Neutrophil (primary cell): ENCODE results near the gene PIEZO2.
"Not testable (repeated sequence)": the region's sequence is repeated elsewhere in the genome, so short reads cannot be mapped to it uniquely, and the experiment has no call there.

ENCODE experiments used
- H3K27ac ChIP-seq: fragments of 200-600 bp; sonication (generic); 2 replicates; pipeline ENCODE4 v1.5.1; 2016; ENCODE audit warnings: mild to moderate bottlenecking, moderate library complexity
- H3K27me3 ChIP-seq: fragments of 200-600 bp; sonication (generic); 2 replicates; pipeline ENCODE4 v1.6.0; 2016; ENCODE audit warnings: mild to moderate bottlenecking
- H3K36me3 ChIP-seq: fragments of 200-600 bp; sonication (generic); 2 replicates; pipeline ENCODE4 v1.5.1; 2017
- H3K4me1 ChIP-seq, 2 experiments: fragments of 200-600 bp in 1 of 2; sonication (generic) in 1 of 2; 1 replicate in 1 of 2; 2 replicates in 1 of 2; pipeline versions ENCODE4 v1.5.1 to v1.6.1; 2013 to 2016; ENCODE audit warnings: low read depth in 1 of 2, low read length in 1 of 2, mild to moderate bottlenecking in 1 of 2, moderate library complexity in 1 of 2; ENCODE audit not compliant: control insufficient read depth in 1 of 2, insufficient read depth in 1 of 2
- H3K4me3 ChIP-seq, 2 experiments: fragments of 200-600 bp in 1 of 2; sonication (generic) in 1 of 2; 1 replicate in 1 of 2; 2 replicates in 1 of 2; pipeline ENCODE4 v1.5.1; 2013 to 2016; ENCODE audit warnings: low read depth in 1 of 2, low read length in 1 of 2, mild to moderate bottlenecking in 1 of 2, moderate library complexity in 1 of 2
- H3K9me3 ChIP-seq: fragments of 200-600 bp; sonication (generic); 2 replicates; pipeline ENCODE4 v1.5.1; 2016
- CTCF ChIP-seq: fragments of 200-600 bp; sonication (generic); IDR thresholded peaks from 2 replicates; pipeline ENCODE4 v1.5.1; 2016; ENCODE audit warnings: antibody characterized with exemption

Gene PIEZO2

GRCh38 chr18:11149441-11150270, at the start of gene PIEZO2:
Gene PIEZO2, minus strand, starts transcription at chr18:11149569. Its CDS starts 981 bp downstream, at chr18:11148588.
- Histone ChIP-seq H3K4me1 (peaks cover 3 to 22% of the 10 kb centered on the region in 2 experiments), H3K27ac (no peak within 1 kb of the TSS), H3K9me3 (no peaks in the 10 kb centered on the region), H3K4me3 (peak within 1 kb of the TSS in 1 of 2 experiments; percentile 44), H3K36me3 (no peaks in the 10 kb centered on the region), H3K27me3 (peaks cover 88% of the 10 kb centered on the region)
- no peak for TF ChIP-seq CTCF

- TF ChIP-seq CTCF = no peak
- no peaks in the 10 kb centered on the region for H3K4me1 ChIP-seq
- H3K4me3 ChIP-seq = no peak overlapping the region
- H3K27me3 ChIP-seq = no peaks in the 10 kb centered on the region
- H3K9me3 ChIP-seq = no peaks in the 10 kb centered on the region
- no peaks in the 10 kb centered on the region for H3K36me3 ChIP-seq
- H3K27ac ChIP-seq = no peak overlapping the region
These were observed 34.3 kb upstream of the PIEZO2 start for GRCh38 chr18:11183637-11184036.

GRCh38 chr18:11181629-11182028, 32.3 kb upstream of the PIEZO2 start:
- H3K9me3 ChIP-seq, H3K27me3 ChIP-seq, H3K4me3 ChIP-seq, H3K27ac ChIP-seq, H3K4me1 ChIP-seq, H3K36me3 ChIP-seq: not testable (repeated sequence)

- Histone ChIP-seq H3K27ac (no peak overlapping the region), H3K36me3 (no peaks in the 10 kb centered on the region), H3K27me3 (no peaks in the 10 kb centered on the region), H3K4me3 (no peak overlapping the region), H3K4me1 (no peaks in the 10 kb centered on the region), H3K9me3 (no peaks in the 10 kb centered on the region)
- no peak for TF ChIP-seq CTCF
These were observed 30.7 kb upstream of the PIEZO2 start for GRCh38 chr18:11179959-11180519.

GRCh38 chr18:11178951-11179549, 29.7 kb upstream of the PIEZO2 start:
- Histone ChIP-seq H3K9me3 (no peaks in the 10 kb centered on the region), H3K27me3 (no peaks in the 10 kb centered on the region), H3K27ac (no peak overlapping the region), H3K36me3 (no peaks in the 10 kb centered on the region), H3K4me3 (no peak overlapping the region), H3K4me1 (no peaks in the 10 kb centered on the region)
- TF ChIP-seq CTCF = no peak

GRCh38 chr18:11177382-11177781, 28.0 kb upstream of the PIEZO2 start:
- Histone ChIP-seq H3K4me3 (no peak overlapping the region), H3K9me3 (no peaks in the 10 kb centered on the region), H3K4me1 (no peaks in the 10 kb centered on the region), H3K27ac (no peak overlapping the region), H3K36me3 (no peaks in the 10 kb centered on the region), H3K27me3 (no peaks in the 10 kb centered on the region)
- no peak for TF ChIP-seq CTCF
